HFFc6 (cell line): ENCODE data around the gene SLC35F1. TPM values are rescaled to one million over a fixed set of nuclear protein-coding genes. Genes with fewer than 3 reads are reported as not detected.

Experiments used
- DNase-seq: peaks from one replicate; pipeline ENCODE4 v3.0.0-alpha.2; 2018
- H3K27ac Mint-ChIP-seq: 2 replicates; pipeline ENCODE4 v1.8.0; 2020; ENCODE audit warnings: mild to moderate bottlenecking, mixed read lengths
- H3K27me3 Mint-ChIP-seq: 2 replicates; pipeline ENCODE4 v1.8.0; 2021; ENCODE audit warnings: mild to moderate bottlenecking, moderate library complexity, mixed read lengths; ENCODE audit not compliant: insufficient read depth
- H3K36me3 Mint-ChIP-seq: 2 replicates; pipeline ENCODE4 v1.8.0; 2021; ENCODE audit warnings: low read depth, mixed read lengths
- H3K4me1 Mint-ChIP-seq: 2 replicates; pipeline ENCODE4 v1.8.0; 2020; ENCODE audit warnings: low read depth, mixed read lengths
- H3K4me3 Mint-ChIP-seq: 2 replicates; pipeline ENCODE4 v1.8.0; 2020; ENCODE audit warnings: mild to moderate bottlenecking, moderate library complexity, mixed read lengths
- H3K9me3 Mint-ChIP-seq: 2 replicates; pipeline ENCODE4 v1.8.0; 2020; ENCODE audit warnings: mild to moderate bottlenecking, mixed read lengths
- CTCF ChIP-seq: fragments of 200-600 bp; sonication (generic); IDR thresholded peaks from 2 replicates; pipeline ENCODE4 v1.5.0; 2021; ENCODE audit warnings: antibody characterized with exemption, mild to moderate bottlenecking
- total RNA-seq, 6 experiments: library from RNA; stranded (reverse); fragmentation: NEBNext Ultra II Directional; extraction: Animal tissue kit (Norgen Biotek cat#: 25700); gene quantifications; 2 replicates in 1 of 6; 3 replicates in 5 of 6; pipeline ENCODE4 v1.2.3, GENCODE V29; 2021

The SLC35F1 gene
- total RNA-seq, 6 experiments from 2014 or later: not detected

DNA sequence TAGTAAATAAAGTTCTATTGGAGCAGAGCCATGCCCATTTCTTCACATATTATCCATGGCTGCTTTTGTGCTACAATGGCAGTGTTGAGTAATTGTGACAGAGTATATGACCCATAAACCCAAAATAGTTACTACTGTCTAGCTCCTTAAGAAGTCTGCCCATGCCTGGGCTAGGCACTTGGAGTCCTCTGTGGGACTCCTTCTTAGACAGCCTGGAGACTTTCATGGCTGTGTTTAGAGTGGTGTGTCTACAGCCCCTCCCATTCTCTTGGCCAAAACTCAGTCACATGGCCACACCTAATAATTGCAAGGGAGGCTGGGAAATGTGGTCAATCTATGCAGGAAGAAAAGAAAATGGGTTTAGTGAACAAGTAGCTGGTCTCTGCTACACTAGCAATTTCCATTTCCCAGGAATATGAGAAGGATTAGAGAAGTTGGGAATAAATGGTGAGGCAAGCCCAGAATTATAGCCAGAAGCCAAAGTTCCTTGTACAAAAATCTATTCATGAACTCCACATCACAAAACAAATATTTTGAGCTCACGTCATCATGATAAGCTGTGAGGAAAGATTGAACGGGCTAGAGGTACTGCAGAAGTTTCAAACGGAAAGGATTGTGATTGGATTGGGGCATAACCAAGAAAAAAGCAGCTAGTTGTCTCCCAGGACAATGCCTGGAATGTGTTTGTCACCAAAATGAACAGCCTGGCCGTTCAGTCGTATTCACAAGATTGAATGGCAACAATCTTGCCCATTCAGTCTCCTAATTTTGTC is 389.3 kb downstream of the SLC35F1 start:
- Mint-ChIP-seq H3K9me3 (no peaks in the 10 kb centered on the region), H3K4me1 (peaks cover 8% of the 10 kb centered on the region; the same call in 1 of the 2 replicates), H3K36me3 (no peaks in the 10 kb centered on the region), H3K4me3 (no peak overlapping the region), H3K27ac (no peak overlapping the region), H3K27me3 (peaks cover 3% of the 10 kb centered on the region; the same call in 1 of the 2 replicates)
- no peak for TF ChIP-seq CTCF
- no peak for DNase-seq

DNA sequence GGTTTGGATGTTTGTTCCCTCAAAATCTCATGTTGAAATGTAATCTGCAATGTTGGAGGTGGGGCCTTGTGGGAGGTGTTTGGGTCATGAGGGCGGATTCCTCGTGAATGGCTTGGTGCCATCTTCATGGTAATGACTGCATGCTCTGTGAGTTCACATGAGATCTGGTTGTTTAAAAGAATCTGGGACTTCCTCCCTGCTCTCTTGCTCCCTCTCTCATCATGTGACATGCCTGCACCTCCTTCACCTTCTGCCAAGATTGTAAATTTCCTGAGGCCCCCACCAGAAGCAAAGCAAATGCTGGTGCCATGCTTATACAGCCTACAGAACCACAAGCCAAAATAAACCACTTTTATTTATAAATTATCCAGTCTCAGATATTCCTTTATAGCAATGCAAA is 390.8 kb downstream of the SLC35F1 start:
- Mint-ChIP-seq H3K9me3 (no peaks in the 10 kb centered on the region), H3K27ac (no peak overlapping the region), H3K27me3 (peaks cover 3% of the 10 kb centered on the region; the same call in 1 of the 2 replicates), H3K4me3 (no peak overlapping the region), H3K4me1 (peaks cover 8% of the 10 kb centered on the region; the same call in 1 of the 2 replicates), H3K36me3 (no peaks in the 10 kb centered on the region)
- DNase-seq: no peak
- no peak for TF ChIP-seq CTCF

DNA sequence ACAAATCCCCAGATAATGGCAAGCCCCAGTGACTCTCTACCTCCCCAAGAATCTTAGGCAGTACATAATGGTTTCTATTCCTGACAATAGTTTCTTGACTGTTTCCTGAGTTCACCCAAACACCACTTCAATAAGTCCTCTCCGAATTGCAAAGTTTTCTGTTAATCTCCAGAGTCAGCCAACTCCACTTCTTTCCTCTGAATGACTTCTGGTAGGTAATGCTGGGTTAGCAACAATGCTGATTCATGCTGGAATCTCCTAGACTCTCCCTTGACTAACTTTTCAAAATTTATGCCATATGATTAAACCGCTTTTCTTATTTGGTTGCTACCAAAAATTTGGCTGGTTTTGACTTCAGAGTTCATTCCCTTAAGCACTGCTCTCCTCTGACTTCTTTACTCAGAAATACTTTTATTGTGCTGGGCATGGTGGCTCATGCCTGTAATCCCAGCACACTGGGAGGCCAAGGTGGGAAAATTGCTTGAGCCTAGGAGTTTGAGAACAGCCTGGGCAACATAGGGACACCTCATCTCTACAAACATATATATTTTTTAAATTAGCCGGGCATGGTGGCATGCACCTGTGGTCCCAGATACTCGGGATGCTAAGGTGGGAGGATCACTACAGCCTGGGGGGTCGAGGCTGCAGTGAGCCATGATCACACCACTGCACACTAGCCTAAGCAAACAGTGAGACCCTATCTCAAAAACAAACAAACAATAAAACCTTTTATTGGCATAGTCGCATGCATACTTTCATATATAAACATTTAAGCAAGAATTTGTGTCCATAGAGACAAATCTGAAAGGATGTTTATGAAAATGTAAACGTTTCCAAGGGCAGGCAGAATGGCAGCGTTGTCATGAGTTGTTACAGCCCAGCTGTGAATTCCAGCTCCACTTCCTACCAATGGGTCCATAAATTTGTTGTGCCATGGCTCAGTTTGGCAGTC is 391.7 kb downstream of the SLC35F1 start:
- TF ChIP-seq CTCF: no peak
- Mint-ChIP-seq H3K27ac (no peak overlapping the region), H3K4me3 (no peak overlapping the region), H3K36me3 (no peaks in the 10 kb centered on the region), H3K27me3 (peaks cover 3% of the 10 kb centered on the region; the same call in 1 of the 2 replicates), H3K9me3 (no peaks in the 10 kb centered on the region), H3K4me1 (peaks cover 8% of the 10 kb centered on the region; the same call in 1 of the 2 replicates)
- no peak for DNase-seq

DNA sequence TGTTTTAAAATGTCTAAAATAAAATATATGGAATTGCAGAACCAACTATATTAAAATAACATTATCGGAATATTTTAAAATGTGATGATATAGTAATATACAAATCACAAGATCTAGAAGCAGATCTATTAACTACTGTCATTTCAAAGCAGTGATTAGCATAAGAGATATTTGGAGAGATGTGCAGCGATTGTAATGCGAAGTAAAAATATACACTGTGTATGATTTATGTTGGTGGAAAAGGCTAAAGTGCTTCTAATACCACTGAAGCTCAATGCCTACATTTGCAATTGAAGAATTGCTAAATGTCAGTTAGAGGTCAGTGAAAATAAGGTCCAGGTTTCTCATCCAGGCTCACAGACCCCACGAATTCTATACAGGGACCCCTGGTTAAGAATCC is 392.4 kb downstream of the SLC35F1 start:
- H3K4me3 Mint-ChIP-seq: no peak overlapping the region
- H3K36me3 Mint-ChIP-seq: no peaks in the 10 kb centered on the region
- no peak for DNase-seq
- H3K27ac Mint-ChIP-seq: no peak overlapping the region
- no peaks in the 10 kb centered on the region for H3K9me3 Mint-ChIP-seq
- H3K27me3 Mint-ChIP-seq: peaks cover 3% of the 10 kb centered on the region; the same call in 1 of the 2 replicates
- no peak for TF ChIP-seq CTCF
- peaks cover 8% of the 10 kb centered on the region; the same call in 1 of the 2 replicates for H3K4me1 Mint-ChIP-seq

- DNase-seq: no peak
- Mint-ChIP-seq H3K27ac (no peak overlapping the region), H3K27me3 (no peaks in the 10 kb centered on the region), H3K36me3 (no peaks in the 10 kb centered on the region), H3K9me3 (no peaks in the 10 kb centered on the region), H3K4me1 (no peaks in the 10 kb centered on the region), H3K4me3 (no peak overlapping the region)
- TF ChIP-seq CTCF: no peak
These were observed 397.3 kb downstream of the SLC35F1 start for GRCh38 chr6:118304321-118304720.
